ENCODE results near the gene CDC25B. TPM values are rescaled to one million over a fixed set of nuclear protein-coding genes. Genes with fewer than 3 reads are reported as not detected.
A peak's percentile ranks its signal among the peaks of the same experiment; 100 is the strongest.
"Not testable (repeated sequence)": the region's sequence is repeated elsewhere in the genome, so short reads cannot be mapped to it uniquely, and the experiment has no call there.

CDC25B gene
- polyA plus RNA-seq, 1 donor (not counting 4 experiments of a cell fraction or from before 2014, with no cell fraction given), result 23.5 TPM

DNA sequence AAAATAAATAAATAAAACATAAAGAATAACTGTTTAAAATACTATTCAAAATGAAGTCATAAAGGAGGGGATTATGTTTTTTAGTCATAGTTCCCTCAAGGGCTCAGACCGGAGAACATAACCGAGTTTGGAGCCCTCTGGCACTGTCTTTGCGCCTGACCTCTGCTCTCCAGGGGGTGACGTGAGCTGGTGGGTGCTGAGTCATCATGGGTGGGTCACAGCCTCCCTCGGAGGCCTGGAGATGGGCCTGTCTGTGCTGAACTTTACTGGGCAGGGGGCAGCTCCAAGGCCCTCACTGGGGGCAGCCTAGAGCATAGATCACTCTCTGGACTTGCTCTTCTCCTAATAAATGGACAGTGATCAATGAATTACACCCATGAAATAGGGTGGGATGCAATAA is 47.4 kb downstream of the CDC25B start:
- Histone ChIP-seq H3K9ac (ENCODE audit: control insufficient read depth, extremely low read depth, insufficient read depth, low read length) (no peak overlapping the region), H3K27ac (ENCODE audit: control insufficient read depth, insufficient read depth, low read length) (no peak overlapping the region), H3K4me3 (ENCODE audit: control insufficient read depth in 2 of 3, extremely low read depth in 1 of 3, insufficient read depth in 2 of 3, low read depth in 1 of 3, low read length in 3 of 3) (no peak overlapping the region), H3K9me1 (ENCODE audit: control insufficient read depth, extremely low read depth, insufficient read depth, low read length) (no peaks in the 10 kb centered on the region), H4K20me1 (ENCODE audit: control insufficient read depth, extremely low read depth, insufficient read depth, low read length) (no peaks in the 10 kb centered on the region), H3K9me3 (ENCODE audit: control insufficient read depth, low read depth, low read length) (no peaks in the 10 kb centered on the region), H3K79me2 (ENCODE audit: control insufficient read depth, insufficient read depth, low read length) (peaks cover 16% of the 10 kb centered on the region), H3K36me3 (ENCODE audit: control insufficient read depth in 2 of 2, extremely low read depth in 1 of 2, insufficient read depth in 2 of 2, low read length in 2 of 2) (no peaks in the 10 kb centered on the region), H3K27me3 (ENCODE audit: control insufficient read depth, extremely low read depth, insufficient read depth, low read length) (no peaks in the 10 kb centered on the region), H3K4me1 (ENCODE audit: control insufficient read depth, extremely low read depth, insufficient read depth, low read length) (peaks cover 18% of the 10 kb centered on the region), H3K4me2 (ENCODE audit: control insufficient read depth, extremely low read depth, insufficient read depth, low read depth, low read length) (no peak overlapping the region), H2AFZ (ENCODE audit: control insufficient read depth, low read length) (no peak overlapping the region)
- FAIRE-seq (no peak), DNase-seq (ENCODE audit: low read depth, low spot score) (no peak)
- TF ChIP-seq EZH2 (IDR thresholded peaks at IDR 0.05; ENCODE audit: low read length), result no peak
- TF ChIP-seq, protein P1, sequence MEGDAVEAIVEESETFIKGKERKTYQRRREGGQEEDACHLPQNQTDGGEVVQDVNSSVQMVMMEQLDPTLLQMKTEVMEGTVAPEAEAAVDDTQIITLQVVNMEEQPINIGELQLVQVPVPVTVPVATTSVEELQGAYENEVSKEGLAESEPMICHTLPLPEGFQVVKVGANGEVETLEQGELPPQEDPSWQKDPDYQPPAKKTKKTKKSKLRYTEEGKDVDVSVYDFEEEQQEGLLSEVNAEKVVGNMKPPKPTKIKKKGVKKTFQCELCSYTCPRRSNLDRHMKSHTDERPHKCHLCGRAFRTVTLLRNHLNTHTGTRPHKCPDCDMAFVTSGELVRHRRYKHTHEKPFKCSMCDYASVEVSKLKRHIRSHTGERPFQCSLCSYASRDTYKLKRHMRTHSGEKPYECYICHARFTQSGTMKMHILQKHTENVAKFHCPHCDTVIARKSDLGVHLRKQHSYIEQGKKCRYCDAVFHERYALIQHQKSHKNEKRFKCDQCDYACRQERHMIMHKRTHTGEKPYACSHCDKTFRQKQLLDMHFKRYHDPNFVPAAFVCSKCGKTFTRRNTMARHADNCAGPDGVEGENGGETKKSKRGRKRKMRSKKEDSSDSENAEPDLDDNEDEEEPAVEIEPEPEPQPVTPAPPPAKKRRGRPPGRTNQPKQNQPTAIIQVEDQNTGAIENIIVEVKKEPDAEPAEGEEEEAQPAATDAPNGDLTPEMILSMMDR (optimal IDR thresholded peaks at IDR 0.05 in 1 of 3, IDR thresholded peaks at IDR 0.05 in 1 of 3, conservative IDR thresholded peaks at IDR 0.05 in 1 of 3; ENCODE audit: extremely low read depth in 1 of 3, insufficient read depth in 2 of 3, low read length in 3 of 3), result no peak
- dilution Hi-C loops (cut with MboI; ENCODE audit: extremely low pct_ligation_motif_present, low sequenced_read_pairs), result no loop called here

DNA sequence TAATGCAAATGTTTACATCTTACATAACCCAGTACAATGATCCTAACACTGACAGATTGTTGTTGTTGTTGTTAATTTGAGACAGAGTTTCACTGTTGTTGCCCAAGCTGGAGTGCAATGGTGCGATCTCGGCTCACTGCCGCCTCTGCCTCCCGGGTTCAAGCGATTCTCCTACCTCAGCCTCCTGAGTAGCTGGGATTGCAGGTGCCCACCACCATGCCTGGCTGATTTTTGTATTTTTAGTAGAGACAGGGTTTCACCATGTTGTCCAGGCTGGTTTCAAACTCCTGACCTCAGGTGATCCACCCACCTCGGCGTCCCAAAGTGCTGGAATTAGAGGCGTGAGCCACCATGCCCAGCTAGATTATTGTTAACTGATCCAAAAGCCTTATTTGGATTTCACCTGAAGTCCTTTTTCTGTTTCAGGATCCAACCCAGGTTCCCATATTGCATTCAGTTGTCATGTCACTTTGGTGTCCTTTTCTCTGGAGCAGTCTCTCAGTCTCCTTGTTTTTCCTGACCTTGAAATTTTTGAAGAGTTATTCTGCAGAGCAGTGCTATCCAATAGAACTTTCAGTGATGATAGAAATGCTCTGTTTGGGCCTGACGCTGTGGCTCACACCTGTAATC is 48.0 kb downstream of the CDC25B start:
- dilution Hi-C loops (cut with MboI; ENCODE audit: extremely low pct_ligation_motif_present, low sequenced_read_pairs); H3K4me3 ChIP-seq (ENCODE audit: control insufficient read depth in 2 of 3, extremely low read depth in 1 of 3, insufficient read depth in 2 of 3, low read depth in 1 of 3, low read length in 3 of 3); H3K9me3 ChIP-seq (ENCODE audit: control insufficient read depth, low read depth, low read length); H2AFZ ChIP-seq (ENCODE audit: control insufficient read depth, low read length); H3K4me2 ChIP-seq (ENCODE audit: control insufficient read depth, extremely low read depth, insufficient read depth, low read depth, low read length); H3K27me3 ChIP-seq (ENCODE audit: control insufficient read depth, extremely low read depth, insufficient read depth, low read length); H3K36me3 ChIP-seq (ENCODE audit: control insufficient read depth in 2 of 2, extremely low read depth in 1 of 2, insufficient read depth in 2 of 2, low read length in 2 of 2); DNase-seq (ENCODE audit: low read depth, low spot score); H3K9me1 ChIP-seq (ENCODE audit: control insufficient read depth, extremely low read depth, insufficient read depth, low read length); H3K27ac ChIP-seq (ENCODE audit: control insufficient read depth, insufficient read depth, low read length); H4K20me1 ChIP-seq (ENCODE audit: control insufficient read depth, extremely low read depth, insufficient read depth, low read length); H3K9ac ChIP-seq (ENCODE audit: control insufficient read depth, extremely low read depth, insufficient read depth, low read length); FAIRE-seq: not testable (repeated sequence)
- peaks cover 18% of the 10 kb centered on the region for H3K4me1 ChIP-seq (ENCODE audit: control insufficient read depth, extremely low read depth, insufficient read depth, low read length)
- peaks cover 23% of the 10 kb centered on the region for H3K79me2 ChIP-seq (ENCODE audit: control insufficient read depth, insufficient read depth, low read length)

DNA sequence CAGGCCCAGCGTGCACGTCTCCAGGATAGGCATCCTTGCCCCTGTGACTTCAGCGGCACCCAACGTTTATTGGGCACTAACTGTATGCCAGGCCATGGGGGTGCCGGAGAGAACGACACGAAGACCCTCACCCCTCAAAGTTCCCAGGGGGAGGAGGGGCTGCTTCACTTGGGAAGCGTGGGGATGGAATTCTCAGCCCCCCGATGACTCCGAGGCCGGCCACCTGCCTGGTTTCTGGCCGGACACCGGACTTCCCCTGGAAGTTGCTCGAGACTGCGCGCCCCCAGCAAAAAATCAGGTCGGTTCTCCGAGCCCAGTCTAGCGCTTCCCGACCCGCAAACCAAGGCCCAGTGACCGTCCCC is 50.2 kb downstream of the CDC25B start:
- H3K79me2 ChIP-seq (ENCODE audit: control insufficient read depth, insufficient read depth, low read length), result peaks cover 31% of the 10 kb centered on the region
- H3K4me3 ChIP-seq (ENCODE audit: control insufficient read depth in 2 of 3, extremely low read depth in 1 of 3, insufficient read depth in 2 of 3, low read depth in 1 of 3, low read length in 3 of 3), result peak overlapping the region; percentile 68 to 98 (median 73)
- dilution Hi-C loops (cut with MboI; ENCODE audit: extremely low pct_ligation_motif_present, low sequenced_read_pairs), result no loop called here
- H3K9me3 ChIP-seq (ENCODE audit: control insufficient read depth, low read depth, low read length), result no peaks in the 10 kb centered on the region
- H2AFZ ChIP-seq (ENCODE audit: control insufficient read depth, low read length), result peak overlapping the region; percentile 27
- no peaks in the 10 kb centered on the region for H3K9me1 ChIP-seq (ENCODE audit: control insufficient read depth, extremely low read depth, insufficient read depth, low read length)
- peak overlapping the region; percentile 80 for H3K9ac ChIP-seq (ENCODE audit: control insufficient read depth, extremely low read depth, insufficient read depth, low read length)
- H3K4me2 ChIP-seq (ENCODE audit: control insufficient read depth, extremely low read depth, insufficient read depth, low read depth, low read length), result peak overlapping the region; percentile 82
- H3K36me3 ChIP-seq (ENCODE audit: control insufficient read depth in 2 of 2, extremely low read depth in 1 of 2, insufficient read depth in 2 of 2, low read length in 2 of 2), result peaks cover 0 to 3% of the 10 kb centered on the region in 2 experiments
- FAIRE-seq (no peak), DNase-seq (ENCODE audit: low read depth, low spot score) (no peak)
- TF ChIP-seq, protein P1 (optimal IDR thresholded peaks at IDR 0.05 in 1 of 3, IDR thresholded peaks at IDR 0.05 in 1 of 3, conservative IDR thresholded peaks at IDR 0.05 in 1 of 3; ENCODE audit: extremely low read depth in 1 of 3, insufficient read depth in 2 of 3, low read length in 3 of 3), result no peak
- no peak for TF ChIP-seq EZH2 (IDR thresholded peaks at IDR 0.05; ENCODE audit: low read length)
- peak overlapping the region; percentile 73 for H3K27ac ChIP-seq (ENCODE audit: control insufficient read depth, insufficient read depth, low read length)
- H3K4me1 ChIP-seq (ENCODE audit: control insufficient read depth, extremely low read depth, insufficient read depth, low read length), result peaks cover 18% of the 10 kb centered on the region
- no peaks in the 10 kb centered on the region for H4K20me1 ChIP-seq (ENCODE audit: control insufficient read depth, extremely low read depth, insufficient read depth, low read length)
- no peaks in the 10 kb centered on the region for H3K27me3 ChIP-seq (ENCODE audit: control insufficient read depth, extremely low read depth, insufficient read depth, low read length)

Data from keratinocyte (primary cell).